GM13976 (cell line): ENCODE data around the gene CTDSP2.

Source experiments
- DNase-seq: peaks from one replicate; pipeline ENCODE4 v3.0.0; 2012; ENCODE audit warnings: low spot score
- in situ Hi-C: fragments of 300-500 bp; cut with MboI; formaldehyde crosslinking; loops from one replicate; pipeline ENCODE4 v1.12.0; 2022; ENCODE audit warnings: low sequenced_read_pairs, mixed read lengths, inconsistent platforms; ENCODE audit not compliant: unreplicated experiment
- TF ChIP-seq, protein P1 (sequence below): IDR thresholded peaks from 2 replicates; pipeline ENCODE4 v1.5.1; 2012; ENCODE audit warnings: borderline replicate concordance, mild to moderate bottlenecking; ENCODE audit not compliant: insufficient read depth; ENCODE audit errors: extremely low read depth, missing control alignments, control extremely low read depth

CTDSP2 gene

GRCh38 chr12:57770734-57771133 lies 75.8 kb downstream of the CTDSP2 start:
- in situ Hi-C loops: no loop called here
- DNase-seq: no peak

More at GRCh38 chr12:57770734-57771133, 75.8 kb downstream of the CTDSP2 start:
- TF ChIP-seq, protein P1, sequence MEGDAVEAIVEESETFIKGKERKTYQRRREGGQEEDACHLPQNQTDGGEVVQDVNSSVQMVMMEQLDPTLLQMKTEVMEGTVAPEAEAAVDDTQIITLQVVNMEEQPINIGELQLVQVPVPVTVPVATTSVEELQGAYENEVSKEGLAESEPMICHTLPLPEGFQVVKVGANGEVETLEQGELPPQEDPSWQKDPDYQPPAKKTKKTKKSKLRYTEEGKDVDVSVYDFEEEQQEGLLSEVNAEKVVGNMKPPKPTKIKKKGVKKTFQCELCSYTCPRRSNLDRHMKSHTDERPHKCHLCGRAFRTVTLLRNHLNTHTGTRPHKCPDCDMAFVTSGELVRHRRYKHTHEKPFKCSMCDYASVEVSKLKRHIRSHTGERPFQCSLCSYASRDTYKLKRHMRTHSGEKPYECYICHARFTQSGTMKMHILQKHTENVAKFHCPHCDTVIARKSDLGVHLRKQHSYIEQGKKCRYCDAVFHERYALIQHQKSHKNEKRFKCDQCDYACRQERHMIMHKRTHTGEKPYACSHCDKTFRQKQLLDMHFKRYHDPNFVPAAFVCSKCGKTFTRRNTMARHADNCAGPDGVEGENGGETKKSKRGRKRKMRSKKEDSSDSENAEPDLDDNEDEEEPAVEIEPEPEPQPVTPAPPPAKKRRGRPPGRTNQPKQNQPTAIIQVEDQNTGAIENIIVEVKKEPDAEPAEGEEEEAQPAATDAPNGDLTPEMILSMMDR: no peak
